Colonic mucosa (tissue), 4 donors: ENCODE data around the gene MED12L. TPM values are rescaled to one million over a fixed set of nuclear protein-coding genes. Genes with fewer than 3 reads are reported as not detected.

ENCODE experiments used
- DNase-seq: peaks from one replicate; pipeline ENCODE4 v3.0.0-alpha.2; 2020
- H3K27ac ChIP-seq: fragments of 200-600 bp; one replicate; pipeline ENCODE4 v1.8.0; 2021
- H3K27me3 ChIP-seq: fragments of 200-600 bp; one replicate; pipeline ENCODE4 v1.8.0; 2021
- H3K36me3 ChIP-seq: fragments of 200-600 bp; one replicate; pipeline ENCODE4 v1.8.0; 2021
- H3K4me1 ChIP-seq: fragments of 200-600 bp; one replicate; pipeline ENCODE4 v1.8.0; 2021; ENCODE audit warnings: mild to moderate bottlenecking
- H3K4me3 ChIP-seq: fragments of 200-600 bp; one replicate; pipeline ENCODE4 v1.8.0; 2021
- H3K9ac ChIP-seq, 2 donors: one replicate each; pipeline ENCODE4 v1.7.0; 2013; ENCODE audit warnings: control low read depth in 2 of 2, low read depth in 2 of 2, low read length in 2 of 2
- H3K9me3 ChIP-seq: fragments of 200-600 bp; one replicate; pipeline ENCODE4 v1.8.0; 2021
- intact Hi-C: fragments of 100-400 bp; cut with DNase I; formaldehyde crosslinking; loops from one replicate; pipeline ENCODE4 v1.14.1; 2022
- total RNA-seq, 2 donors: library from RNA; stranded (reverse); fragmentation: NEBNext Ultra II Directional in 1 of 2; extraction: Animal tissue kit (Norgen Biotek cat#: 25700) in 1 of 2; gene quantifications; one replicate each; pipeline ENCODE4 v1.2.1, GENCODE V29; 2021
- TF ChIP-seq, protein P1 (sequence below): fragments of 200-600 bp; IDR thresholded peaks from one replicate; pipeline ENCODE4 v1.8.0; 2022; ENCODE audit warnings: antibody characterized with exemption, mild to moderate bottlenecking
- donor health status: healthy.
- donor health status: DM: no; HTN: no; CAD: no.
- donor health status: DM: no; HTN: no; CAD: no.

The MED12L gene
- total RNA-seq, 2 donors from 2014 or later: 0.32 to 1.3 TPM

GRCh38 chr3:151113343-151113742 is 27.9 kb downstream of the MED12L start:
- intact Hi-C loops: no loop called here
- no peaks in the 10 kb centered on the region for H3K27me3 ChIP-seq
- H3K27ac ChIP-seq: no peak overlapping the region
- H3K9me3 ChIP-seq: no peaks in the 10 kb centered on the region
- H3K9ac ChIP-seq: no peak overlapping the region
- no peak overlapping the region for H3K4me3 ChIP-seq
- H3K4me1 ChIP-seq: no peaks in the 10 kb centered on the region
- H3K36me3 ChIP-seq: no peaks in the 10 kb centered on the region
- DNase-seq: no peak
- TF ChIP-seq, protein P1, sequence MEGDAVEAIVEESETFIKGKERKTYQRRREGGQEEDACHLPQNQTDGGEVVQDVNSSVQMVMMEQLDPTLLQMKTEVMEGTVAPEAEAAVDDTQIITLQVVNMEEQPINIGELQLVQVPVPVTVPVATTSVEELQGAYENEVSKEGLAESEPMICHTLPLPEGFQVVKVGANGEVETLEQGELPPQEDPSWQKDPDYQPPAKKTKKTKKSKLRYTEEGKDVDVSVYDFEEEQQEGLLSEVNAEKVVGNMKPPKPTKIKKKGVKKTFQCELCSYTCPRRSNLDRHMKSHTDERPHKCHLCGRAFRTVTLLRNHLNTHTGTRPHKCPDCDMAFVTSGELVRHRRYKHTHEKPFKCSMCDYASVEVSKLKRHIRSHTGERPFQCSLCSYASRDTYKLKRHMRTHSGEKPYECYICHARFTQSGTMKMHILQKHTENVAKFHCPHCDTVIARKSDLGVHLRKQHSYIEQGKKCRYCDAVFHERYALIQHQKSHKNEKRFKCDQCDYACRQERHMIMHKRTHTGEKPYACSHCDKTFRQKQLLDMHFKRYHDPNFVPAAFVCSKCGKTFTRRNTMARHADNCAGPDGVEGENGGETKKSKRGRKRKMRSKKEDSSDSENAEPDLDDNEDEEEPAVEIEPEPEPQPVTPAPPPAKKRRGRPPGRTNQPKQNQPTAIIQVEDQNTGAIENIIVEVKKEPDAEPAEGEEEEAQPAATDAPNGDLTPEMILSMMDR: no peak

- H3K27ac ChIP-seq: no peak overlapping the region
- no peak overlapping the region for H3K4me3 ChIP-seq
- intact Hi-C loops: no loop called here
- H3K9me3 ChIP-seq: no peaks in the 10 kb centered on the region
- no peaks in the 10 kb centered on the region for H3K4me1 ChIP-seq
- H3K36me3 ChIP-seq: no peaks in the 10 kb centered on the region
- H3K9ac ChIP-seq: no peak overlapping the region
- H3K27me3 ChIP-seq: no peaks in the 10 kb centered on the region
- DNase-seq: no peak
- TF ChIP-seq, protein P1: no peak
Observed at GRCh38 chr3:151117047-151117446, 31.6 kb downstream of the MED12L start.

DNA sequence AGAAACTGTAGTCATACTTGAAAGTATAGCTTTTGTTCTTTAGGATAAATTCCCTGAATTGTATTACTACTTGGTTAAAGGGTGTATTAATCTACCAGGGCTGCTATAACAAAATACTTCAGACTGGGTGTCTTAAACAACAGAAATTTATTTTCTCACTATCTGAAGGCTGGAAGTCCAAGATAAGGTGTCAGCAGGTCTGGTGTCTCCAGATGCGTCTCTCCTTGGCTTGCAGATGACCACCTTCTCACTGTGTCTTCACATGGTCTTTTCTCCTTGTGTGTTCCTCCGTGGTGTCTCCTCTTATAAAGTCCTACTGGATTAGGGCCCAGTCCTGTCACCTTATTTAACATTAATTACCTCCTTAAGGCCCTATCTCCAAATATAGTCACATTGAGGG is 33.7 kb downstream of the MED12L start:
- H3K27me3 ChIP-seq: no peaks in the 10 kb centered on the region
- TF ChIP-seq, protein P1: no peak
- no peak overlapping the region for H3K9ac ChIP-seq
- no peaks in the 10 kb centered on the region for H3K4me1 ChIP-seq
- intact Hi-C loops: no loop called here
- H3K36me3 ChIP-seq: no peaks in the 10 kb centered on the region
- H3K27ac ChIP-seq: no peak overlapping the region
- H3K4me3 ChIP-seq: no peak overlapping the region
- DNase-seq: no peak
- H3K9me3 ChIP-seq: no peaks in the 10 kb centered on the region

DNA sequence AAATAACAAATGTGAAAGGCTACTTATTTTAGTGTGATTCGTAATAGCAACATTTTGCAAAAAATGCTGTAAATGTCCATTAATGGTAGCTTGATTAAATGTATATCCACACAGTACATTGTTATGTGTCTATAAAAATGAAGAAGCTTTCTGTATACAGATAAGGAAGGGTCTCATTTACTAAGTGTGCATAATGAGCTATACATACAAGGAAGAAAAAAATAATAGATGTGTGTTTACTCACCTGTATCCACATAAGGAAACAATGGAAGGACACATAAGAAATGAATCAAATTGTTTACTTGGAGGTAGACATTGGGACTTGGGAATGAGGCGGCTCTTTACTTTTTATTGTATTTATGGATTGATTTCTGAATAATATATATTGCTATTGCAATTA is 34.9 kb downstream of the MED12L start:
- H3K27me3 ChIP-seq: no peaks in the 10 kb centered on the region
- TF ChIP-seq, protein P1: no peak
- no peaks in the 10 kb centered on the region for H3K9me3 ChIP-seq
- H3K36me3 ChIP-seq: no peaks in the 10 kb centered on the region
- H3K27ac ChIP-seq: no peak overlapping the region
- no peak for DNase-seq
- intact Hi-C loops: no loop called here
- no peak overlapping the region for H3K4me3 ChIP-seq
- H3K4me1 ChIP-seq: no peaks in the 10 kb centered on the region
- H3K9ac ChIP-seq: no peak overlapping the region

GRCh38 chr3:151121016-151121415 is 35.6 kb downstream of the MED12L start:
- Histone ChIP-seq H3K36me3 (no peaks in the 10 kb centered on the region), H3K4me1 (no peaks in the 10 kb centered on the region), H3K9me3 (no peaks in the 10 kb centered on the region), H3K27ac (no peak overlapping the region), H3K27me3 (no peaks in the 10 kb centered on the region), H3K9ac (no peak overlapping the region), H3K4me3 (no peak overlapping the region)
- no peak for DNase-seq
- TF ChIP-seq, protein P1: no peak
- intact Hi-C loops: no loop called here

GRCh38 chr3:151123827-151124226 is 38.4 kb downstream of the MED12L start:
- Histone ChIP-seq H3K9me3 (no peaks in the 10 kb centered on the region), H3K27me3 (no peaks in the 10 kb centered on the region), H3K4me1 (no peaks in the 10 kb centered on the region), H3K9ac (no peak overlapping the region), H3K36me3 (no peaks in the 10 kb centered on the region), H3K4me3 (no peak overlapping the region), H3K27ac (no peak overlapping the region)
- DNase-seq: no peak
- TF ChIP-seq, protein P1: no peak
- intact Hi-C loops: no loop called here
